GM08714 (cell line): ENCODE data around the gene ZNF322.

Experiments
- H3K4me3 ChIP-seq: fragments of 200-500 bp; sonication (Bioruptor generic); 2 replicates; pipeline ENCODE4 v1.5.1; 2014; ENCODE audit warnings: mild to moderate bottlenecking, low read length, inconsistent platforms
- ZNF274 ChIP-seq: IDR thresholded peaks from 2 replicates; pipeline ENCODE4 v1.6.1; 2012; ENCODE audit warnings: mild to moderate bottlenecking, low read depth, low read length

Gene ZNF322

GRCh38 chr6:26640806-26641205 is 18.7 kb downstream of the ZNF322 start:
- TF ChIP-seq ZNF274: no peak
- no peak overlapping the region for H3K4me3 ChIP-seq

- H3K4me3 ChIP-seq: no peak overlapping the region
- TF ChIP-seq ZNF274: no peak
Measured at GRCh38 chr6:26629359-26629758, 30.2 kb downstream of the ZNF322 start.

GRCh38 chr6:26627843-26628242 is 31.7 kb downstream of the ZNF322 start:
- TF ChIP-seq ZNF274: no peak
- H3K4me3 ChIP-seq: no peak overlapping the region

GRCh38 chr6:26624557-26624956 is 35.0 kb downstream of the ZNF322 start:
- TF ChIP-seq ZNF274: no peak
- no peak overlapping the region for H3K4me3 ChIP-seq

GRCh38 chr6:26623339-26623859 is 36.1 kb downstream of the ZNF322 start:
- TF ChIP-seq ZNF274: no peak
- no peak overlapping the region for H3K4me3 ChIP-seq

- H3K4me3 ChIP-seq: peak overlapping the region; percentile 1; the same call in 1 of the 2 replicates
- no peak for TF ChIP-seq ZNF274
Measured at GRCh38 chr6:26613689-26614683, 45.6 kb downstream of the ZNF322 start.

- H3K4me3 ChIP-seq: no peak overlapping the region
- TF ChIP-seq ZNF274: no peak
Measured at GRCh38 chr6:26613201-26613600, 46.3 kb downstream of the ZNF322 start.

- no peak for TF ChIP-seq ZNF274
Measured at GRCh38 chr6:26611599-26611998, 47.9 kb downstream of the ZNF322 start.

GRCh38 chr6:26609463-26609862 is 50.1 kb downstream of the ZNF322 start:
- TF ChIP-seq ZNF274: no peak
- H3K4me3 ChIP-seq: no peak overlapping the region

More at GRCh38 chr6:26611599-26611998, 47.9 kb downstream of the ZNF322 start:
- no peak overlapping the region for H3K4me3 ChIP-seq

GRCh38 chr6:26607434-26608230 is 51.9 kb downstream of the ZNF322 start:
- no peak for TF ChIP-seq ZNF274

GRCh38 chr6:26604797-26605196 is 54.7 kb downstream of the ZNF322 start:
- TF ChIP-seq ZNF274: no peak
- H3K4me3 ChIP-seq: no peak overlapping the region

More at GRCh38 chr6:26607434-26608230, 51.9 kb downstream of the ZNF322 start:
- no peak overlapping the region for H3K4me3 ChIP-seq

- no peak for TF ChIP-seq ZNF274
Measured at GRCh38 chr6:26604026-26604425, 55.5 kb downstream of the ZNF322 start.

GRCh38 chr6:26602262-26602661 is 57.3 kb downstream of the ZNF322 start:
- H3K4me3 ChIP-seq: no peak overlapping the region
- no peak for TF ChIP-seq ZNF274

More at GRCh38 chr6:26604026-26604425, 55.5 kb downstream of the ZNF322 start:
- no peak overlapping the region for H3K4me3 ChIP-seq

- H3K4me3 ChIP-seq: no peak overlapping the region
- no peak for TF ChIP-seq ZNF274
Measured at GRCh38 chr6:26600759-26601158, 58.8 kb downstream of the ZNF322 start.
